DLD1 (cell line): ENCODE data around the gene ADCY10.
"Not testable (repeated sequence)": the region's sequence is repeated elsewhere in the genome, so short reads cannot be mapped to it uniquely, and the experiment has no call there.

ENCODE experiments used
- in situ Hi-C: cut with HindIII; loops from 2 replicates; pipeline ENCODE4 v1.10.0; 2017; ENCODE audit warnings: low sequenced_read_pairs

The ADCY10 gene

DNA sequence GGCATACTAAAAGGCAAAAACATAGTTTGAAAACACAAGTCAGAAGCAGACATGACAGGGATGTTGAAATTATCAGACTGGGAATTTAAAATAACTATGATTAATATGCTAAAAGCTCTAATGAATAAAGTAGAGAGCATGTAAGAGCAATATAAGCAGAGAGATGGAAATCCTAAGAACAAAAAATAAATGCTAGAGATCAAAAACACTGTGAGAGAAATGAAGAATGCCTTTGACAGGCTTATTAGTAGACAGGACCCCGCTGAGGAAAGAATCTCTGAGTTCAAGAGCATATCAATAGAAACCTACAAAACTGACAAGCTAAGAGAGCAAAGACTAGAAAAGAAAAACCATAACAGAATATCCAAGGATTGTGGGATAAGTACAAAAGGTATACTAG lies 98.3 kb downstream of the ADCY10 start:
- in situ Hi-C loops = no loop called here

DNA sequence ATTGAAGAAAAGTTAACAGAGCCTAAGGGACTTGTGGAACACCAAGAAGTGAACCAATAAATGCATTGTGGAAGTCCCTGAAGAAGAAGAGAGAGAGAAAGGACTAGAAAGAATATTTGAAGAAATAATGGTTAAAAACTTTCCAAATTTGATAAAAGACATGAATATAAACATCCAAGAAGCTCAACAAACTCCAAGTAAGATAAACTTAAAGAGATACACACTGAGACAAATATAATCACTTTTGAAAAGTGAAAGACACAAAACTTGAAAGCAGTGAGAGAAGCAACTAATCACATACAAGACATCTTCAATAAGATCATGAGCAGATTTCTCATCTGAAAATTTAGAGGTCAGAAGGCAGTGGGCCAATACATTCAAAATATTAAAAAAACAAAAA lies 101.0 kb downstream of the ADCY10 start:
- in situ Hi-C loops = no loop called here

DNA sequence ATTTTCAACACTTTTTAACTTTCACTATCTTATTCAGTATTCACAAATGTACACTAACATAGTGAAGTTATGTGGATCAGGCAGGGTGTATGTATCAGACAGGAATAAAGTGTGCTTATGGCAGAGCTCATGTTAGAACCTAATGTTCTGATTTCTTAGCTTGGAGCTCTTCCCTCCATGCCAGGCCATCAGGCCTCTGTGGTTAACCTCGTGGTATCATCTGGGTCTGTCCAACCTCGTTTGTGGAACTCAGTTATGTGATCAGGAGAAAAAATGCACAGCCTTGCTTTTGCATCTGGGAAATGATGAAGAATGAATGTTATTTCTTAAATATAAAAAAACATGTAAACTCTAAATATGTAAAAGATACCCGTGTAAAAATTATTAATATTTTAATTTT lies 105.2 kb downstream of the ADCY10 start:
- in situ Hi-C loops = no loop called here

DNA sequence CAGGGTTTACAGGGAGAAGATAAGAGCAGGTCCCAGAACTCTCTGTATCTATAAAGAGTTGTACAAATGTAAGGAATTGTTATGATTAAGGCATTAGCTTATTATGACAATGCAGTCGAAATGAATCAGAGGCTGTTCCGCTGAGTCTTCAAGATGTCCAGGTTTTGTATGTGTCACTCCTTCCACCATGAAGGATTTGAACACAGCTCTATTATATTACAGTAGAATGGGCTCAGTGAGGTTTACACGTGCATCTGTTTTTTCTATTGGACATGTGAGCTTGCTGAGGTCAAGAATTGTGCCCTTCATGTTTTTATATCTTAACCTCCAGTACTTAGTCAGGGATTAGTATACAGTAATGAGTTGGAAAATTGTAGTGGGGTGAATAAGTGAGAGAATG lies 105.8 kb downstream of the ADCY10 start:
- in situ Hi-C loops = no loop called here

DNA sequence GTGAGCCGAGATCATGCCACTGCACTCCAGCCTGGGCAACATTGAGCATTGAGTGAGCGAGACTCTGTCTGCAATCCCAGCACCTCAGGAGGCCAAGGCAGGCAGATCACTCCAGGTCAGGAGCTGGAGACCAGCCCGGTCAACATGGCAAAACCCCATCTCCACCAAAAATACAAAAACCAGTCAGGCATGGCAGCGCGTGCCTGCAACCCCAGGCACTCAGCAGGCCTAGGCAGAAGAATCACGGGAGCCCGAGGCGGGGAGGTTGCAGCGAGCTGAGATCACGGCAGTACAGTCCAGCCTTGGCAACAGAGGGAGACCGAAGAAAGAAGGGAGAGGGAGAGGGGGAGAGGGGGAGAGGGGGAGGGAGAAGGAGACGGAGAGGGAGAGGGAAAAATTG lies 107.3 kb downstream of the ADCY10 start:
- in situ Hi-C loops = not testable (repeated sequence)

DNA sequence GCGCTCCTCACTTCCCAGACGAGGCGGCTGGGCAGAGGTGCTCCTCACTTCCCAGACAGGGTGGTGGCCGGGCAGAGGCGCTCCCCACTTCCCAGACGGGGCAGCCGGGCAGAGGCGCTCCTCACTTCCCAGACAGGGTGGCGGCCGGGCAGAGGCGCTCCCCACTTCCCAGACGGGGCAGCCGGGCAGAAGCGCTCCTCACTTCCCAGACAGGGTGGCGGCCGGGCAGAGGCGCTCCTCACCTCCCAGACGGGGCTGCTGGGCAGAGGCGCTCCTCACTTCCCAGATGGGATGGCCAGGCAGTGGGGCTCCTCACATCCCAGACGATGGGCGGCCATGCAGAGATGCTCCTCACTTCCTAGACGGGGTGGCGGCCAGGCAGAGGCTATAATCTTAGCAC lies 107.7 kb downstream of the ADCY10 start:
- in situ Hi-C loops = not testable (repeated sequence)

DNA sequence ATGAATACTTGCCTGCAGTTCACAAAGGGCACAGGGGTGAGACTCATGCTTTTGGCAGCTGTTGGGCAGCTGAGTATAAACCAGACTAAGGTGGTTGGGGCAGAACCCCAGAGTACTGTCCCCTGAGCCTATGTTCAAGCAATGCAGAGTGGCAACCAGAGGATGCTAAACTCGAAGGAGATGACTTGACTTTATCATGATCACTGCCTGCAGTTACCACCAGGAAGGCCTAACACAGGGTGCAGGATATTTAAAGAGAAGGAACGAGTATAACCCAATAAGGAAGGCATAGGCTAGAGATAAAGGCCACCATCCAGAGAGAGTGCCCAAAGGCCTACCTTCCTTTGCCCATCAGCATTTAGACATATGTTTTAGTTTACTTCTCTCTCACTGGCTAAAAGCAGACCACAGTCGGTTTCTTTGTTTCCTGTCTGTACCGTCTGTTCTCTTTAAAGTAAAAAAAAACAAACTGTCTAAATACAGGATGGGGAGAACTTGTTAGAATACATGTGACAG lies 108.8 kb downstream of the ADCY10 start:
- in situ Hi-C loops = no loop called here

DNA sequence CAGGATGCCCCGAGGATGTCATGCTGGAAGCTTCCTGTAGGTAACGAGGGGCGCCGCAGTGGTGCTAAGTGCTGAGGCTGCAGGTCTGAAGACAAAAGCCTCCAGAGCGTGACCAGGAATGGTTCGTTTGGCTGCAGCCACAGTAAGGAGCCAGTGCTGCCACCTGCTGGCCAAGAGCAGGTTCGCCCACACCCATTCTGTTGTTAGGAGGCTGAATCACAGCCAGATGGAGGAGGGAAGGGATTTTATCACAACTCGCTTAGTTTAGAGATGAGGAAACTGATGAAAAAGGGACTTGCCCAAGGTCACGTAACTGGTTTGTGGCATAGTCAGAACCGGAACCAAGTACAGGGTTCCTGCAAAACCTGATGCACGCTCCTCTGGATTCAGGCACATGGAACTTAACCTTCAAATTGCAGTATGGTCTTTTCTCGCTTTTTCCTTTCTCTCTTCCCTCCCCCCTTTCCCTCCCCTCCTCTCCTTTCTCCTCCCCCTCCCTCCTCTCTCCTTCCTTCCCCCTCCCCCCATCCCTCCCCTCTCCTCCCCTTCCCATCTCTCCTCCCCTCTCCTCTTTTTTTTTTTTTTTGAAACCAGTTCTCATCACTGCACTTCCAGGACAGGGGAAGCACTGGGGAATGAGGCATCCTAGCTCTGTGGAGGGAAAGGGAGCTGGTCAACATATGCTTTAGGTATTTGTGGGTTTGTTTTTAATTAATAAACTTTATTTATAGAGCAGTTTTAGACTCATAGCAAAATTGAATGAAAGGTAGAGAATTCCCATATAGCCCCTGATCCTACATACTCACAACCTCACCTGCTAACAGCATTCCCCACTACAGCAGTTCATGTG lies 110.4 kb downstream of the ADCY10 start:
- in situ Hi-C loops = no loop called here

DNA sequence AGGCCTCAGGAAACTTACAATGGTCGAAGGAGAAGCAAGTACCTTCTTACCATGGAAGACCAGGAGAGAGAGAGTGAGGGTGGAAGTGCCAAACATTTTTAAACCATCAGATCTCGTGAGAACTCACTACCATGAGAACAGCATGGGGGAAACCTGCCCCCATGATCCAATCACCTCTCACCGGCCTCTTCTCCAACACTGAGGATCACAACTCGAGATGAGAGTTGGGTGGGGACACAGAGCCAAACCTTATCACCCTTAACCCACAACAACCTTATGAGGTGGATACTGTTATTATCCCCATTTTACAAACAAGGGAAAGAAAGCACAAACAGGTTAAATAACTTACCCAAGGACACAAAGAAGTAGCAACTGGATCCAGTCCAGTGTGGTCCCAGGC lies 111.7 kb downstream of the ADCY10 start:
- in situ Hi-C loops = no loop called here

DNA sequence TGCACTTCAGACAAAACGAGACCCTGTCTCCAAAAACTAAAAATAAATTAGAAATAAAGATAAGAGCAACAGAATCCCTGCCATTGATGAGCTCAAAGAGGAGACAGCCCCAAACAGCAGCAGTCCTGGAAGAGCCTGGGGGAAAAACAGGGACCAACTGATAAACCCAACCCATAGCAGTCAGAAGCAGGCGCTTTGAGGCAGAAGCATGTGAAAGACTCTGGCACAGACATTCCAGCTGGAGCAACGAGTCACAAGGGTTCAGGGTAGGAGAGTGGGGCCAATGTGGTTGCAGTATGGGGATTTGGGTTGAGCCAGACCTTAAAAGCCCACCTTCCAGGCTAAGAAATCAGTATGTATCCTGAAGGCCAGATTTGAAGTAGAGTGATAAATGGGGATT lies 113.7 kb downstream of the ADCY10 start:
- in situ Hi-C loops = no loop called here

DNA sequence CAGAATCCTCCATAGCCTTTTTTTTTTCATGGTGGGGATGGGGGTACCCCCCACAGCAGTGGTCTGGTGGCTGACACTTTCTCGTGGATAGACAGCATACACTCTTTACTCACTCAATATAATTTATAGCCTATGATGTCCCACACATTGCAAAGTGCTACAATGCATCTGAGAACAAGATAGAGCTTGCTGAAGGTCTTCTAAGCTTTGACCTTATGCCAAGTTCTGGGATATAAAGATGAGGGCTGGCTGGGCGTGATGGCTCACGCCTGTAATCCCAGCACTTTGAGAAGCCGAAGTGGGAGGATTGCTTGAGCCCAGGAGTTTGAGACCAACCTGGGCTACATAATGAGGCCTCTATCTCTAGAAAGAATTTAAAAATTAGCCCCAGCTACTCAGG lies 114.2 kb downstream of the ADCY10 start:
- in situ Hi-C loops = no loop called here

DNA sequence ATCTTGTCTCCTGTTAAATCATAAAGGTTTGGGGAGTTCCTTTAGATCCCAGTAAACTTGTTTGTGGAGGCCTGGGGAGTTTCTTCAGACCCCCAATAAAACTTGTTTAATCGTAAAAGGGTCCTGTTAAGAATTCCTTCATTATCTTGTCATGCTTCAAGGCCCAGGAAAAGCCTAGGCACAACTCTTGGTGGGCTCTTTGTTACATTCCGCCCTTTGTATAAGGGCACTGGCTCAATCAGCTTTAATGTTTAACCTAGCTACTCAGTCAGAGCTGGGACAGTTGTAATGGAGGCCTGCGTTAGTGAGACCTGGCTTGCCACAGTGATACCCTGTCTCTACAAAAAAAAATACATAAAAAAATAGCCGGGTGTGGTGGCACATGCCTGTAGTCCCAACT lies 115.0 kb downstream of the ADCY10 start:
- in situ Hi-C loops = no loop called here

DNA sequence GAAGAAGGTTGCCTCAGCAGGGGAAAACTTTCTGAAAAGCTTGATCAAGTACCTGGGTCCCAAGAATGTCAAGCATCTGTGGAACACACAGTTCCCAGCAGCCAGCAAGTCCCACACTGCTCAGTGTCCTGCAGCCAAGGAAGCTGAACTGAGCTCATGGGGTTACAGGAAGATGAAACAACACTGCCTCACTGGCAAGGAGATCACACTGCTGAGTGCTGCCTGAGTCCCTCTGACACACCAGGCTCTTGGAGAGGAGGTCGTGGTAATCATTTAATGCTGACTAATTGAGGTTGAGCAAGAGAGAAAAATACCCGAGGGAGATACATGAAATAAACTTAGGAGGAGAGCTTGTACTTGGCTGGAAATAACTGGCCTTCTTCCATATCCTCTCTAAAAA lies 116.9 kb downstream of the ADCY10 start:
- in situ Hi-C loops = no loop called here

DNA sequence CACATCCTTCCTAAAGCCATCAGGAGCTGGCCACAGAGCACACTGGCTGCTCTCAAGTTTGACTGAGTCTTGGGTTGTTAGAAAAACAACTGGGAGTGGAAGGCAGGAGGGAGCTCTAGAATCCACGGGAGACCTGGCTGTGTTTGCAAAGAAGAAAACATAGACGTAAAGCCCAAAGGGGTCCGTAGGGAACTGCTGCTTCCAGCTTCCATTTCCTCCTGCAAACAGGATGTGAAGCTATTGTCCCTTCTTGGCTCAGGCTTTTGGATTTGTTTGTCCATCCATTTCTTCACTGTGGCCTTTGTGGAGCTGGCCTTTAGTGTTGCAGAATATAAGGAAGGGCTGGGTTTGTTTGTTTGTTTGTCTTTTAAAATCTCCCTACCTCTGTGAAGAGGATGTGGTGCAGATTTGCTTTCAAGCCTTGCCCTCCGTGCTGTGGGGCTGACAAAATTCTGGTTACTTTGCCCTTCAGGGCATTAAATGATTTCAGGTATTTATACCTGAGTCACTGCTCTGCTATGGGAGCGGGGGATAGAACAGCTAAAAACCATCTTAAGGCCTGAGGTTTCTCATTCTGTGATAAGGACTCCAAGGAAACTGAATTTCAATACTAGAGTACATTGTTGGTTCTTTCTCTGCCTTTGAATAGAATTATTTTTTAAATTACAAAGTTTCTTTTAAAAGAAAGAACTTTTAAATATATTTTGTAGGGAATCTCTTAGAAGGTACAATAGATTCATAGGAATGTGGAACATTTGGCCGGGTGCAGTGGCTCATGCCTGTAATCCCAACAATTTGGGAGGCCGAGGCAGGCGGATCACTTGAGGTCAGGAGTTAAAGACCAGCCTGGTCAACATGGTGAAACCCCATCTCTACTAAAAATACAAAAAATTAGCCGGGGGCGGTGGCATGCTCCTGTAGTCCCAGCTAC lies 117.9 kb downstream of the ADCY10 start:
- in situ Hi-C loops = no loop called here

DNA sequence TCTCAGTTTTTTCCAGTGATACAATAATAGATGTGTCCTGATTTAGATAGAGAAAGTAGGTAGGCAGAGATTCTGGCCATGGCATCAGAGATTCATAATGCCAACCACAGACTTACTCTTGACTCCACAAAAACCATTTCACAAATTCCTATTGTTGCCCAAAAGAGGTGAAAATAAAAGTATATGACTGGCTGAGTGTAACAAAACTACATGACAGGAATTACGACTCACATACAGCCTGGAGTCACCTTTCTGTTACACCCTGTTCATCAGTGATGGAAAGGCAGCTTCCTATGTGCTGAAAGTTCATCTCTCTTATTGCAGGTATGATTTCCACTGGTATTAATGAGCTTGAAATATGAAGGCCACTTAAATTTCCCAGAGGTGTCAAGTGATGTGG lies 119.9 kb downstream of the ADCY10 start:
- in situ Hi-C loops = no loop called here

DNA sequence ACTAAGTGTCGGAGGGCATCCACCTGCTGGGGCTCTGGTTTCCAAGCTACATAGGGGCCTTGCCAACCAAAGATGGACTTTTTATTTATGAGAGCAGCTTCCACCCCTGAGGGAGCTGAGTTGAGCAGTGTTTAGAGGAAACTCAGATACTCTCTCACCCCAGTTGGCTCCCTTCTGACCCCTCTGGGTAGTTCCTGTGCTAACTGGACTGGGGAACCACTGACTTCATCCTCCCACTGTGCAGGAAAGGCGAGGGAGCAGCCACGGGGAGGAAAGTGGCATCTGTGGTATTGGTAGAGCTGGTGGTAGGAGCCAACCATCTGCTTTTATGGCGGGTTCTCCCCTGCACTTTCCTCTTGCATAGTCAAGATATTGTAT lies 121.8 kb downstream of the ADCY10 start:
- in situ Hi-C loops = no loop called here

DNA sequence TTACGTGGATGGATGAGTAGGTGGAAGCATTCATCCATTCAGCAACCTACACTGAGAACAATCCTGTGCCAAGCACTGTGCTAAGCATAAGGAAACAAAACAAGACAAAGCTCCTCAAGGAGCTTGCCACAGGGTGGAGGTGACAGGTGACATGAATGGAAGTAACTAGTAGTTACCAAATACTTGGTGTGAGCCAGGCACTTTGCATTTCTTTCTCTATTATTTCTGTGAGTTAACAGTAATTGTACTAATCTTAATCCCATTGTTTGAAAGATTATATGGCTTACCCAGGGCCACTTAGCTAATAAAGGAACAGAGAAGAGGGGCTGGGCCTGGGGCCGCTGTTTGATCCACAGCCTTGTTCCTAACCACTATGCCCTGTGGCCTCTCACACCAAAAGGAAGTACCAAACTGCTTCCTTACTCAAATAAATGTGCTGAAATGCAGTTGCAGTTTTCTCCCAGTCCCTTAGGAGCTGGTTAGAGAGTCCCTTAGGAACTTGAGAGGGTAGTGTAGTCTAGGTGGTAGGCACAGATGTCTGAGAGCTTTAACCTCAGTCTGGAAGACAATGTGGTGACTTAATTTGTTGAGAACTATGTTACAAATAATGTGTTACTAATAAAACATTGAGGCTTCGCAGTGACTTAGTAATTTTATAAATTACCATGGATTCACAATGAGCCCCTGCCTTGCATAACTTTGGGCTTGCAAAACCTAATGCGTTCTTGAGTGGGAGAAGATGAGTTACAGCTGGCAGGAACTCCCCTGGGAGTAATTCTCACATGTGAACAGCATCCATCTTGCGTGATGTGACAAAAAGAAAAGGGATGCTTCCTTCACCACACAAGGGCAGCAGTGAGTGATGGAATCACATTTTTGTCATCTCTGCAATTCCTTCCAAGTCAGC lies 122.4 kb downstream of the ADCY10 start:
- in situ Hi-C loops = no loop called here

DNA sequence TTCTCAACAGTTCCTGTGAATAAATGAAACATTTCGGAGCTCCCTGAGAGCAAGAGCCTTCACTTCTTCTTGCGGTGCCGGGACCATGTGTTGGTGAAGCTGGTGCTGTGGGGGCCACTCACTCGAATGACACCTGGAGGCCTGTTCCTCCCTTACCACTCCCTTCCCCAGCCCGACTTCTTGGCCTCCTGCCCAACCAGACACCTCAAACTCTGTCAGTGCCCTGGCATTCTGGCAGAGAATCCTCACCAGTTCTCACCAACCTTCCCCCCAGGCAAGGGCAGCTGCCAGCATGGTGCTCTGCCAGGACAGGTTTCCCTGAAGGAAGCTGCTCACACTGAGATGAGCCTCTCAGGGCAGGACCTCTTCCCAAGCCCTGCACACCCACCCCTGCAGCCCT lies 123.8 kb downstream of the ADCY10 start:
- in situ Hi-C loops = no loop called here

DNA sequence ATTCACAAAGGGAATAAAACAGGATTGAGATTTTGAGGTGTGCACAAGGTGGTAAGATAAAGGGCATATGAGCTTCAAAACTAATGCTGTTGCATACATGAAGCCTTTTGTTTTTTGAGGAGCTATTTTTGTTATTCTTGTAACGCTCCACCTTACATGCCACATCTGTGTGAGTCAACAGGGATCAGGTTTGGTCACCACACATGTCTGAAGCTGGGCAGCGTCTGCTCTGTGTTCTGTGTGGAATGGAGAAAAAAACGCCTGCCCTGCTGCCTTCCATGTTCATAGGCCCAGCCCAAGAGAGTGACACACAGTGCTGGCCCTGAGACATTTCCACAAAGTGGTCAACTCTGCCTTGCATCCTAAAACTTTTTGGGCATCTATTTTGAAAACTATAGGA lies 124.4 kb downstream of the ADCY10 start:
- in situ Hi-C loops = no loop called here

DNA sequence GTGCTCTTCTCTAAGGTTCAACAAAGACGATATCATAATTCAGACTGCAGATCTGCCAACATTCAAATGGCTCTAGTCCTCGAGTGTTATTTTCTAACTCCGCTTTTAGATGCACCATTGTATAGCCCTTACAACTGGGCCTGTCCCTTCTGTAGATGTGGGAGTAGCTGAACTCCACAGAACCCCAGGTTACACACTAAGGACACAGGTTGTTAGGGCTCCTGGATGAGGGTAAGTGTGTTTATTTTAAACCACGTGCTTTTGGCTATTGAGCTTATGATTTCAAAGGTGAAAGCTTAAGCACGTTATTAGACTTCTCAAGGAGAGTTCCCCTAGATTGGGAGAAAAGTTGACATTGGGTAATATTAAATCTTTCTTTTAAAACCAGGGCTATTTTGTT lies 127.4 kb downstream of the ADCY10 start:
- in situ Hi-C loops = no loop called here
